ENCODE results near the gene CDH4. TPM values are rescaled to one million over a fixed set of nuclear protein-coding genes. Genes with fewer than 3 reads are reported as not detected.

CDH4 gene
- total RNA-seq, 1 donor from 2014 or later, result 8.3 TPM

DNA sequence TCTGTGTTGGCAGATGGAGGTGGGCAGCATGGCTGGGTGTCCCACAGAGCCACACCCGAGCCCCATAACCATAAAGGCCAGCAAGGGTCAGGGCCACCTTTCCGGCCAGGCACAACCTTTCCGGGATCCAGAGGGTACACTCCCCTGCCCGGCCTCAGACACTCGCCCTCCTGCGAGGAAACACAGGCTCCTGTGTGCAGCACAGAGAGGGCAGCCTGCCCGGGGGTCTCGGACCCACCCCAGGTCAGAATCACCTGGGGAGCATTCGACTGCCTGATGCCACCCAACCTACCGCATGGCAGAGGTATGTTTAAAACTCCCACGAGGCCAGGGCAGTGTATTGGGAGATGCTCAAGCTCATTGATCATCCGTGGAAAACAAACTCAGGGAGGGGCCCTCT lies 553.3 kb downstream of the CDH4 start:
- H3K27ac Mint-ChIP-seq, result no peak overlapping the region
- H3K4me3 Mint-ChIP-seq, result no peak overlapping the region
- DNase-seq (ENCODE audit: extremely low spot score, unreplicated experiment), result no peak
- no peaks in the 10 kb centered on the region for H3K36me3 Mint-ChIP-seq
- peaks cover 14% of the 10 kb centered on the region for H3K4me1 Mint-ChIP-seq (ENCODE audit: unreplicated experiment)
- no peaks in the 10 kb centered on the region for H3K9me3 Mint-ChIP-seq
- TF ChIP-seq, protein P1, sequence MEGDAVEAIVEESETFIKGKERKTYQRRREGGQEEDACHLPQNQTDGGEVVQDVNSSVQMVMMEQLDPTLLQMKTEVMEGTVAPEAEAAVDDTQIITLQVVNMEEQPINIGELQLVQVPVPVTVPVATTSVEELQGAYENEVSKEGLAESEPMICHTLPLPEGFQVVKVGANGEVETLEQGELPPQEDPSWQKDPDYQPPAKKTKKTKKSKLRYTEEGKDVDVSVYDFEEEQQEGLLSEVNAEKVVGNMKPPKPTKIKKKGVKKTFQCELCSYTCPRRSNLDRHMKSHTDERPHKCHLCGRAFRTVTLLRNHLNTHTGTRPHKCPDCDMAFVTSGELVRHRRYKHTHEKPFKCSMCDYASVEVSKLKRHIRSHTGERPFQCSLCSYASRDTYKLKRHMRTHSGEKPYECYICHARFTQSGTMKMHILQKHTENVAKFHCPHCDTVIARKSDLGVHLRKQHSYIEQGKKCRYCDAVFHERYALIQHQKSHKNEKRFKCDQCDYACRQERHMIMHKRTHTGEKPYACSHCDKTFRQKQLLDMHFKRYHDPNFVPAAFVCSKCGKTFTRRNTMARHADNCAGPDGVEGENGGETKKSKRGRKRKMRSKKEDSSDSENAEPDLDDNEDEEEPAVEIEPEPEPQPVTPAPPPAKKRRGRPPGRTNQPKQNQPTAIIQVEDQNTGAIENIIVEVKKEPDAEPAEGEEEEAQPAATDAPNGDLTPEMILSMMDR (conservative IDR thresholded peaks at IDR 0.05), result no peak
- peaks cover 17% of the 10 kb centered on the region for H3K27me3 Mint-ChIP-seq

DNA sequence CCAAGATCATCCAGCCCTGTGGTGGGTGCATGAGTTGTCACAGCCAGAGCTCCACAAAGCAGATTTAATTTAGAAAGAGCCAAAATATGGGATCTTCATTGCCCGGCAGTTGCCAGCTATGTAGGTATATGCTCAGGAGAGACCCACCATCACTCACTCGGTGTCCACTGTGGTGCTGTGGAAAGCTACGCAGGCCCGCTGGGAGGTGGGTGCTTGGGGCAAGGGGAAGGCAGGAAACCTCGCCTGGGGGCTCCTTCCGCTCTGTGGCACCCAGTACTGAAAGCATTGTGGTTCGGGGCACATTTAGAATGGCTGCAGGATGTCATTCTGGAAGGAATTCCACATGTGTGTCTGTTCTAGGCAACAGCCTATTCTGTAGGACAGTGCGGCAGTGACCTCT lies 553.7 kb downstream of the CDH4 start:
- H3K27ac Mint-ChIP-seq, result no peak overlapping the region
- no peak overlapping the region for H3K4me3 Mint-ChIP-seq
- no peak for DNase-seq (ENCODE audit: extremely low spot score, unreplicated experiment)
- TF ChIP-seq, protein P1 (conservative IDR thresholded peaks at IDR 0.05), result no peak
- no peaks in the 10 kb centered on the region for H3K36me3 Mint-ChIP-seq
- no peaks in the 10 kb centered on the region for H3K9me3 Mint-ChIP-seq
- peaks cover 17% of the 10 kb centered on the region for H3K27me3 Mint-ChIP-seq
- peaks cover 14% of the 10 kb centered on the region for H3K4me1 Mint-ChIP-seq (ENCODE audit: unreplicated experiment)

DNA sequence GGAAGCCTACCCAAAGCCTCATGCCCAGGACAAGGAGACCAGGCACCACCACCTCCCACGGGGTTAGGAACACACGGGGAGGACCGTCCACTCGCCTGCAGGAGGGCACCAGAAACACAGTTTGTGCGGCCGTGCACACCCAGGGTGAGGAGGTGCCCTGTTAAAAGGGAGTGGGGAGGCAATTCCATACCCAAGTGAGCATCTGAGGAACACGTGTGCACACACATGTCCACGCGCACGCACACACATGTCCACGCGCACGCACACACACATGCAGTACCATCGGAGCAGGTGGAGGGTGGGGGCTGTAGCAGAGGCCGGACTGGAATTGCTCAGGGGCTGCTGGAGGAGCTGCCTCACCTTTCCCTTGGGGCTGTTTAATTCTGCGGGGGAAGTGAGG lies 554.3 kb downstream of the CDH4 start:
- H3K27me3 Mint-ChIP-seq, result peaks cover 17% of the 10 kb centered on the region
- no peak overlapping the region for H3K4me3 Mint-ChIP-seq
- peaks cover 14% of the 10 kb centered on the region for H3K4me1 Mint-ChIP-seq (ENCODE audit: unreplicated experiment)
- no peak for DNase-seq (ENCODE audit: extremely low spot score, unreplicated experiment)
- H3K27ac Mint-ChIP-seq, result no peak overlapping the region
- no peaks in the 10 kb centered on the region for H3K9me3 Mint-ChIP-seq
- no peaks in the 10 kb centered on the region for H3K36me3 Mint-ChIP-seq
- TF ChIP-seq, protein P1 (conservative IDR thresholded peaks at IDR 0.05), result no peak

DNA sequence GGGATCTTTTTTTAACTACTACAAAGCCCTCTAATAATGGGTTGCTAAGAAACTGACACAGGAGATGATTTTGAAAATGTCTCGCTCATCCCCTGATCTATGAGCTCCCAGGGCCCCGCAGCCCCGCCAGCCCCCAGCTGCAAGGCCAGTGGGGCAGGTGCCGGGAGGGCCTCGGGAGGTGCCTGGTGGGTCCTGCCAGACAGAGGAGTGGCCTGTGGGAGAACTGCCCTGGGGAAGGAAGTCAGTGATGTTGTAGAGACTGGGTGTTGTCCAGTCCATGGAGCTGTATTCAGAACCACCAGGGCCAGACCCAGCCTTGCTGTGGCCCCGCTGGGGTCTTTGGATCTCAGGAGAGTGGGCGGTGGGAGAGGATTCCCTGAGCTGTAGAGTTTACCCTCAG lies 554.9 kb downstream of the CDH4 start:
- Mint-ChIP-seq H3K4me3 (no peak overlapping the region), H3K4me1 (ENCODE audit: unreplicated experiment) (peaks cover 14% of the 10 kb centered on the region), H3K27ac (no peak overlapping the region), H3K9me3 (no peaks in the 10 kb centered on the region), H3K36me3 (no peaks in the 10 kb centered on the region), H3K27me3 (peaks cover 14% of the 10 kb centered on the region)
- TF ChIP-seq, protein P1 (conservative IDR thresholded peaks at IDR 0.05), result no peak
- no peak for DNase-seq (ENCODE audit: extremely low spot score, unreplicated experiment)

DNA sequence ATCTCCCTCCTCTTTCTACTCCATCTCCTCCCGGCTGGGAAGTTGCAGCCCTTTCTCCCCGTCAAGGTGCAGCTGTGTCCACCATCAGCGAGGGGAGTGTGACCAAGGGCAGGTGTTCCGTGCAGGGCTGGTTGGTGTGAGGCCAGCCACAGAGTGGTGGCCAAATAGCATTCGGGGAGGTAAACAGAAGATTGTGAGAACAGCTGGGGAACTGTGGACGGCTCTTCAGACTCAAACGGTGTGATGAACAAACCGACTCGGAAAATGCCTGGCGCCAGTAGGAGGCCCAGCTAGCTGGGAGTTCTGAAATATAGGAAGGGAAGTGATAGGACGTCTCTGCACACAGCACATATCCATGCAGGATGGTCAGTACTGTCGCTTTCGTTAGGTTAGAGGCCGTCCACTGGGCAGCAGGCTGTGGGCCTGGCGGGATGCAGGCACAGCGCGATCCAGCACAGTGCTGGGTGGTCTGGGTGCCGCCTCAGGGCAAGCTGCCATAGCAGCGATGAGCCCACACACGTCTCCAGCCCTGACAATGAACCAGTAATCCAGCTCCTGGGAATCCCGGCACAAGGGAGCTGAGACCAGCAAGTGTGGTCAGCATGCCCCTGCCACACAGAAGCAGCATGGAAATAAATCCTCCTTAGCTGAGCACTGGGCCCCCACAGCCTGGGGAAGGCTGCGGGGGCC lies 555.6 kb downstream of the CDH4 start:
- H3K9me3 Mint-ChIP-seq, result no peaks in the 10 kb centered on the region
- peaks cover 14% of the 10 kb centered on the region for H3K4me1 Mint-ChIP-seq (ENCODE audit: unreplicated experiment)
- H3K27ac Mint-ChIP-seq, result no peak overlapping the region
- TF ChIP-seq, protein P1 (conservative IDR thresholded peaks at IDR 0.05), result no peak
- no peak overlapping the region for H3K4me3 Mint-ChIP-seq
- DNase-seq (ENCODE audit: extremely low spot score, unreplicated experiment), result no peak
- peaks cover 14% of the 10 kb centered on the region for H3K27me3 Mint-ChIP-seq
- no peaks in the 10 kb centered on the region for H3K36me3 Mint-ChIP-seq
